GM12873 (cell line): Measurements from ENCODE around the gene RBBP8NL.

Source experiments
- CTCF ChIP-seq: IDR thresholded peaks from 2 replicates; pipeline ENCODE4 v1.5.1; 2012; ENCODE audit warnings: low read depth, mild to moderate bottlenecking, moderate library complexity, low read length, control low read depth; ENCODE audit not compliant: insufficient read depth; ENCODE audit errors: missing control alignments

RBBP8NL gene

GRCh38 chr20:62410746-62411478 lies 16.4 kb downstream of the RBBP8NL start:
- TF ChIP-seq CTCF, result no peak

GRCh38 chr20:62409931-62410745 lies 17.2 kb downstream of the RBBP8NL start:
- TF ChIP-seq CTCF, result peak; percentile 70

DNA sequence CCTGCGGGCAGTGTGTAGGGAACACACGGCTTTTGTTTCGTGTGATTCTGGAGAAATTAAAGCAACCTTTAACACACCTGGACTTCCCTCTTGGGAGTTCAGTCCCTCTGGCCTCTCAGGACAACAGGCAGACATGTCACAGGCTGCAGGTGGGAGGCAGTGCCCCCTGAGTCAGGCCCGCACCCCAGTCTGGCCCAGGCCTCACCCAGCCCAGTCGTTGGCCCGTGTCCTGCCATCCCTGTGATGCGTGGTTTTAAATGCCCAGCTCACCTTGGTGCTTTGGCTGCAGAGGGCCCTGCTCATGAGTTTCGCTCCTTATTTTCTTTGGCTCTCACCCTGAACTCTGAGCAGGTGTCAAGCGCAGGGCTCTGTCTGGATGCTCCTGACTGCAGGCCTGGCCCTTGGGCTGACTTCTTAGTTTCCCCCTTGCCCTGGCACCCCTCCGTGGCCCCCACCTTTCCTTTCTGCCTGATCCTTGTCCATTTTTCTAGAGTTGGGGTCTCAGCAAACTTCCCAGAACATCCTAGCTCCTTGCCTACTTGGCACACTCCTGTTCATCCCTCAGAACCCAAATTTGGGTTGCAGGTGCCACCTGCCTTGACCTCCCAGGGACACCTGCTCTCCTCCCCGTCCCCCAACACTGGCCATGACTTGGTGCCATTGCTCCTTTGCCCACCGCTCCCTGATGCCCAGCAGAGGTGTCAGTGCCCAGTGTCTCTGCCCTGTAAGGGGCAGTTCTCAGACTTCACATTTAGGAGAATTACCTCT lies 18.1 kb downstream of the RBBP8NL start:
- TF ChIP-seq CTCF, result no peak

DNA sequence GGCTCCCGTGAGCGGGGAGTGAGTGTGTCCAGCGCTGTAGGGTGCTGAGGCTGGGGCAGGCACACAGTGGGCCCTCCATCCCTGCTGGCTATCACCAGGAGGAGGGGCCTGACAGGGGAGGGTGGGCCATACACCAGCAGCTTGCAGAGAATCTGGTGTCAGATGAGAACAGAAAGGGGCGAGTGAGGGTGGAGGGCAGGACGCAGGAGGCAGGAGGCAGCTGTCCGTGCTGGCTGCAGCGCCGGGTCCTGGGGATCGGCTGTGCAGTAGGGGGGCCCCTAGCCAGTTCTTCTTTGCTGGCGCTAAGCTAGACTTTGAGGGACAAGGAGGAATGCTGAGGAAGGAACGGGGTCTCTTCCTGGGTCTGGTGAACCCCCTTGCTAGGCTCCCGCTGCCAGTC lies 18.7 kb downstream of the RBBP8NL start:
- no peak for TF ChIP-seq CTCF

DNA sequence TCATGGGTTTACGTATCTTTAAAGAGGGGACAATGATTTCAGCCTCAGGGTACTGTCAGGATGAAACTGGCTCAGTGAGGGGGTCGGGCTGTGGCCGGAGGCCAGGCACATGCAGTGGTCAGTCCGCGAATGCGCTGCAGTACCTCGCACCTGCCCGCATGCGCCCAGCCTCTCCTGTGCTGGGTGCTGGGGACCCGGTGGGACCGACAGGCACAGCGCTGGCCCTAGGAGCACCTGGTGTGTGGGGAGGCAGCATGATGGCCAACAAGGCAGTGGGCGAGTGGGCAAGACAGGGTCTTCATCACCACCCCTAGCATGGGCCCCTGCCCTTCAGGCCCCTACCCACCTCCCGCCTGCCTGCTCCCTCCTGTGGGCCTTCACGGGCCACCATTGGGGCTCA lies 19.3 kb downstream of the RBBP8NL start:
- TF ChIP-seq CTCF, result no peak

- TF ChIP-seq CTCF, result peak; percentile 18
These were observed 19.9 kb downstream of the RBBP8NL start, which contains the start of gene CABLES2 for GRCh38 chr20:62407221-62407992. TSS of gene CABLES2 (minus strand) at chr20:62407285. CDS start at chr20:62407276, 9 bp downstream.
